Left ventricle myocardium inferior (tissue), 1 donor: Measurements from ENCODE around the gene PATZ1. TPM values are rescaled to one million over a fixed set of nuclear protein-coding genes. Genes with fewer than 3 reads are reported as not detected.
A peak's percentile ranks its signal among the peaks of the same experiment; 100 is the strongest.

Source experiments
- DNase-seq: peaks from one replicate; pipeline ENCODE4 v3.0.0-alpha.2; 2020
- H3K27ac ChIP-seq: fragments of 200-600 bp; replicated peaks from 2 replicates; pipeline ENCODE4 v1.8.0; 2021
- H3K27me3 ChIP-seq: fragments of 200-600 bp; 2 replicates; pipeline ENCODE4 v1.8.0; 2021; ENCODE audit warnings: low read depth
- H3K36me3 ChIP-seq: fragments of 200-600 bp; 2 replicates; pipeline ENCODE4 v1.8.0; 2021
- H3K4me1 ChIP-seq: fragments of 200-600 bp; 2 replicates; pipeline ENCODE4 v1.8.0; 2021
- H3K4me3 ChIP-seq: fragments of 200-600 bp; 2 replicates; pipeline ENCODE4 v1.8.0; 2021; ENCODE audit warnings: mild to moderate bottlenecking, moderate library complexity
- H3K9me3 ChIP-seq: fragments of 200-600 bp; replicated peaks from 2 replicates; pipeline ENCODE4 v1.8.0; 2021
- intact Hi-C: fragments of 100-400 bp; cut with micrococcal nuclease; formaldehyde crosslinking; loops from one replicate; pipeline ENCODE4 v1.11.0; 2022
- total RNA-seq: library from RNA; stranded (reverse); fragmentation: NEBNext Ultra II Directional; extraction: Animal tissue kit (Norgen Biotek cat#: 25700); gene quantifications from one replicate; pipeline ENCODE4 v1.2.1, GENCODE V29; 2021
- TF ChIP-seq, protein P1 (sequence below): fragments of 200-600 bp; IDR thresholded peaks from 2 replicates; pipeline ENCODE4 v1.8.0; 2021; ENCODE audit warnings: antibody characterized with exemption, mild to moderate bottlenecking, borderline replicate concordance
- donor health status: DM: no; HTN: yes; CAD: no; lungs with severe emphysema.

PATZ1 gene
- total RNA-seq, 1 donor from 2014 or later: 13.2 TPM

DNA sequence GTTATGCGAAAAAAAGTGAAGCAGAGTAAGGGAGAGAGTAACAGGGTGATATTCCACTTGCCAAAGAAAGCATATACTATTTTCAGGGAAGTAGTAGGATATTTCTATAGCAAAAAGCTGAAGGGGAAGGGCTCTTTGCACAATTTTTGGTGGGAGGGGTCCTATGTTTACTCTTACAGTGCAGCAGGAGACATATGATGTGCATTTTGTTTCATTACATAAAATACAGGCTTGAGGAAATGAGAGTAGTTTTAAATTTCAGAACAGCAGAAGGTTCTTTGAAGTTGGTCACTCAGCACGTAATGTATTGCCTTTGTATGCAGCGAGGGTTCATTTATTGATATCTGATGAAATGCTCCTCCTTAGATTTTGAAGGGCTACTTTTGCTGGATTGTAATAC lies 50.8 kb downstream of the PATZ1 start:
- H3K4me3 ChIP-seq: no peak overlapping the region
- intact Hi-C loops: no loop called here
- DNase-seq: no peak
- H3K36me3 ChIP-seq: no peaks in the 10 kb centered on the region
- H3K4me1 ChIP-seq: peaks cover 60% of the 10 kb centered on the region
- TF ChIP-seq, protein P1, sequence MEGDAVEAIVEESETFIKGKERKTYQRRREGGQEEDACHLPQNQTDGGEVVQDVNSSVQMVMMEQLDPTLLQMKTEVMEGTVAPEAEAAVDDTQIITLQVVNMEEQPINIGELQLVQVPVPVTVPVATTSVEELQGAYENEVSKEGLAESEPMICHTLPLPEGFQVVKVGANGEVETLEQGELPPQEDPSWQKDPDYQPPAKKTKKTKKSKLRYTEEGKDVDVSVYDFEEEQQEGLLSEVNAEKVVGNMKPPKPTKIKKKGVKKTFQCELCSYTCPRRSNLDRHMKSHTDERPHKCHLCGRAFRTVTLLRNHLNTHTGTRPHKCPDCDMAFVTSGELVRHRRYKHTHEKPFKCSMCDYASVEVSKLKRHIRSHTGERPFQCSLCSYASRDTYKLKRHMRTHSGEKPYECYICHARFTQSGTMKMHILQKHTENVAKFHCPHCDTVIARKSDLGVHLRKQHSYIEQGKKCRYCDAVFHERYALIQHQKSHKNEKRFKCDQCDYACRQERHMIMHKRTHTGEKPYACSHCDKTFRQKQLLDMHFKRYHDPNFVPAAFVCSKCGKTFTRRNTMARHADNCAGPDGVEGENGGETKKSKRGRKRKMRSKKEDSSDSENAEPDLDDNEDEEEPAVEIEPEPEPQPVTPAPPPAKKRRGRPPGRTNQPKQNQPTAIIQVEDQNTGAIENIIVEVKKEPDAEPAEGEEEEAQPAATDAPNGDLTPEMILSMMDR: no peak
- no peaks in the 10 kb centered on the region for H3K9me3 ChIP-seq
- H3K27me3 ChIP-seq: no peaks in the 10 kb centered on the region
- H3K27ac ChIP-seq: peak overlapping the region; percentile 72

DNA sequence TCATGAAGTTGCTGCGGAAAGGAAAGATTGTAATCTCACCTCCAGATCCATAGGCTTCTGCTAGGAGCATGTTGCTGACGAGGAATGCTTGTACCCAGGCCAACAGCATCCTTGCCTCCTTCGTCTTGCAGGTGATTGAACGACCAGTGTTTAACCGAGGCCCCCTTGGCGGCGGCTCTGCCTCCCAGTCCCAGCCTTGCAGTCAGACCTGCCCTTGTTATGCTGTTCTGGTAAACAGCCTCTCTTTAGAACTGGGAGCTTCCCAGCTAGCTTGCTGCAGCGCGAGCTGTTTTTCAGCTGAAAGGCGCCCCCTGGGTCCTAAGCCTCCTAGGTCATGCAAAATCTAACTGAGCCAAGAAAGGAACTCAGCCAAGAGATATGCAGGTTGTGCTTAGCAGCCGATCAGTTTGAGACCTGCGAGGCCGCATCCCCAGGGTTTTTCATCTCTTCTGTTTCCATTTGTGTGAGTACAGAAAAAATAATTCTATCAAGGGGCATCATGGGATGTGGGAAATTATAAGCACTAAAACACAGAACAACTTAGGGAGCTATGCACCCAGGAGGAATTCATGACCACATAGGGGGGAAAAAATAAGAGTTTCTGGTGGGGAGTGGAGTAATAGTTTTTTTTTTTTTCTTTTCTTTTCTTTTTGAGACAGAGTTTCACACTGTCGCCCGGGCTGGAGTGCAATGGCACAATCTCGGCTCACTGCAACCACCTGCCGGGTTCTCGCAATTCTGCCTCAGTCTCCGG lies 53.7 kb downstream of the PATZ1 start, which contains the start of gene PIK3IP1:
Gene PIK3IP1 (minus strand): TSS at position 253 of the 754 bp plus-strand sequence. CDS start 144 bp downstream, at position 109.
- peaks cover 20% of the 10 kb centered on the region for H3K36me3 ChIP-seq
- peaks cover 89% of the 10 kb centered on the region for H3K4me1 ChIP-seq
- TF ChIP-seq, protein P1: peak; percentile 63
- H3K27me3 ChIP-seq: no peaks in the 10 kb centered on the region
- intact Hi-C loops: no loop called here
- H3K27ac ChIP-seq: peak within 1 kb of the TSS; percentile 98
- H3K4me3 ChIP-seq: peak within 1 kb of the TSS; percentile 85
- peak; percentile 89 for DNase-seq
- no peaks in the 10 kb centered on the region for H3K9me3 ChIP-seq

DNA sequence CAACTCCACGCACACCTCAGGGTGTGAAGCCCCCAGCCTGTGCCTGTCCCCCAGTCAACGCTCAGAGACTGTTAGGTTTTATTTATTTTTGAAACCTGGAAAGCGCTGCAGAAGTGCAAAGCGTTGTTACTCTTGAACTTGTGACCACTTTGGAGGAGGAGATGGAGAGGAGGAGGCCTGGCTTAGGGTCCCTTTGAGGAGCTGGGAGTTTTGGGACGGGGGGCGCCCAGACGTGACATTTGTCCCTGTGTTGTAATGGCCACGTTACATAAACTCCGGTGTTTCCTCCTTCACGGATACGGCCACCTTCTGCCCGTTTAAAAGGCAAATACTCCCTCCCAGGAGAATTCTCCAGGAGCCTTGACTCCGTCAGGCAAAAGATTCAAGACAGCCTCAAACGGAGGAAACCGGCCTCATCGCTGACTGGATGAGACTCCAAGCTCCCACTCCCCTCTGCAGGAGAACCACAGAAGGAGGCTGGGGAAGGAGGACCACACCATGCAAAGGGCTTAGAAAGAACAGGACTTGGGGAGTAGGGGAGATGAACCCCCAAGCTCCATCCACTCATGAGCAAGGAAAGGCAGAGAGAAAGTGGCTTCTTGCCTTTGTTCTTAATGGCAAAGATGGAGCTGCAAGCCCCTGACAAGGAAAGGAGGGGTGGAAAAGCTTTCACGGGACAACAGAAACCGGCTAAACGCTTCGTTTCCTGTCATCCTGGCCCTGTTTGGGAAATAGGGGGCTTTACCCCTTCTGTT lies 54.5 kb downstream of the PATZ1 start:
- TF ChIP-seq, protein P1: no peak
- Histone ChIP-seq H3K4me3 (peak overlapping the region; percentile 85), H3K9me3 (no peaks in the 10 kb centered on the region), H3K27me3 (no peaks in the 10 kb centered on the region), H3K27ac (peak overlapping the region; percentile 98), H3K36me3 (peaks cover 27% of the 10 kb centered on the region), H3K4me1 (peaks cover 90% of the 10 kb centered on the region)
- intact Hi-C loops: no loop called here
- no peak for DNase-seq

DNA sequence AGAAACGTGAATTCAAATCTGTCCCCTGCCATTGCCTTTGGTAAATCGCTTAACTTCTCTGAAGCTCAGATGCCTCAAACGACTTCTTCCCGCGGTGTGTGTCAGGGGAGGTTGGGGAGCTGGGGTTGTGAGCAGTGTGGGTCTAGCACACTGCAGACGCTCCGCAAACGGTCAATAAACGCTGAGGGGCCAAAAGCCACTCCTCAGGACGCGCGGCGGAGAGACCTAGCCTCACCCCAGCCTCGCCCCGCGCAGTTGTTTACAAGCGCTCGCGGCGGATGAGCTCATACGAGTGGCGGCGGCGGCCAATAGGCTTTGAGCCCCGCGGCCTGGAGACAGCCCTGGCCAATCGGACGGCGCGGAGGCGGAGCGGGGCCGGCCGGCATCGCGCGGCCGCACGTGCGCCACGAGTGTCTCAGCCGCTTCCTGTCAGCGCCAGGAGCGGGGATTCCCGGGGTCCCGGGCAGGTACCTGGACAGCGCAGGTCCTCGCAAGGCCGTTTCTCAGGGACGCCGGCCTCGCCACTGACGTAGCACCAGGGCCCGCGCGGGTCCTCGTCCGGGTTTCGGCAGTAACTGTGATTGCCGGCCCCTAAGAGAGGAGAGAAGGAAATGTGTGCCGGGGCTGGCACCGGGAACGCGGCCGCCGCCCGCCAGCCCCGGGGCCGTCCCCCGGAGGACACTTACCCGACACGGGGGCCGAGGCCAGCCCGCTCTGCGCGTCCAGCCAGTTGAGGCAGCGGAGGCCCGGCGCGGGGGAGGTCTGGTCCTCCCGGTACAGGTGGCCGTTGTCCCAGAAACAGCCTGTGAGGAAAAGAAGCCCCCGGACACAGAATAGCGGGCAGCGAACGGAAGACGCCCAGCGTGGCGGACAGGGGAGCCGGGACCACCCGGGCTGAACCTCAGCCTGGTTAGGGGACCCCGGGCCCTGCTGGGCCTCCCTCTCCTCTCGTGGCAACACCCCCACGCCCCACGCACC lies 55.4 kb downstream of the PATZ1 start:
- Histone ChIP-seq H3K4me1 (peaks cover 90% of the 10 kb centered on the region), H3K36me3 (peaks cover 35% of the 10 kb centered on the region), H3K27ac (peak overlapping the region; percentile 98), H3K4me3 (peak overlapping the region; percentile 85), H3K27me3 (no peaks in the 10 kb centered on the region), H3K9me3 (no peaks in the 10 kb centered on the region)
- DNase-seq: peak; percentile 96
- TF ChIP-seq, protein P1: no peak
- intact Hi-C loops: no loop called here

DNA sequence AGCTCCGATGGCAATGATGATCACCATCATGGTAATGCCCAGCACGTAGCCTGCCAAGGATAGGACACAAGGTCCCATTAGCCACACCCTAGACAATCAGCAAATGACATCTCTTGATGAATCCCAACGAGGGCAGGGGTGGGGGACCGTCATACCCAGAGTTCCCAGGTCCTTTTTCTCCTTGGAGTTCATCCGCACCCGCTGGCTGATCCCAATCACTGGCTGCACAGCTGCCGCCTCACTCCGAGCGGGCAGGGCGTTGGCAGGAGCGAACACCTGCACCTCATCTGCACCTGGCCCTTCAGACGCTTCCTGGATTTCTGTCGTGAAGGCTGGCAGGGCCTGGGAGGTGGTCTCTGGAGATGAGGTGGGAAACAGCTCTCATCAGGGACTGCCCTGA lies 56.8 kb downstream of the PATZ1 start:
- no peak for DNase-seq
- Histone ChIP-seq H3K9me3 (no peaks in the 10 kb centered on the region), H3K27me3 (no peaks in the 10 kb centered on the region), H3K4me3 (peak overlapping the region; percentile 85), H3K36me3 (peaks cover 50% of the 10 kb centered on the region), H3K4me1 (peaks cover 96% of the 10 kb centered on the region), H3K27ac (peak overlapping the region; percentile 98)
- intact Hi-C loops: no loop called here
- TF ChIP-seq, protein P1: no peak
